Amygdala (tissue), 56 donors: Measurements from ENCODE around the gene ARHGEF11.

Experiments used
- DNase-seq, 56 donors: peaks; one replicate each; lab custom pipeline; 2025; lab: John Stamatoyannopoulos, UW

ARHGEF11 gene

DNA sequence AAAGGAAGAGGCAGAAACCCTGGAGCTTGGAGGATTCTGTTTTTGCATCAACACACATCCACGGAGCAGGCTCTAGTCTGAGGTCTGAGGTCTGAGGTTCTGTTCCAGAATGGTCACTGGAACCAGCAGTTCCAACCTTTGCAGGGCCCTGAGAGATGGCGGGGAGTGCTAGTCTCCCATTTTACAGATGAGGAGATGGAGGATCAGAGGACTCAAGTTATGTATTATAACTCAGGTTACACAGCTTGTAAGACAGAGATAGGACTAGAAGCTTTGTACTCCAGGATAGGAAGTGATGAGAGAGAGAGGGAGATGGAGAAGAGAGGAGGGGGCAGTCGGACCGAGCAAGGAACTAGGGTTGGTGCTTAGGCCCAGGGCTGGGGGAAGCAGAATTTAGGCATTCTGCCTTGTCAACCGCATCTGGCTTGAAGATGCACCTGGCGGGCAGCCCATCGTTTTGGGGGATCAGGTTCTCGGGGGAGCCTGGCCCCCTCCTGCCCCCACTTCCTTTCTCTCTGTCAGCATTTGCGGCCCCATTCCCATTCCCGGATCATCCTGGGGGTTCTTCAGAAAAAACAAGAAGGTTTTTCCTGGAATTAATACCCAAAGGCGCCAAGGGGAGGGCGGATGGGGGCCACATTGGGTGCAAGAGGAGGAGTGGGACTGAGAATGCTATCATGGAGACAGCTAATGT is 146.4 kb downstream of the ARHGEF11 start:
- DNase-seq = no peak

DNA sequence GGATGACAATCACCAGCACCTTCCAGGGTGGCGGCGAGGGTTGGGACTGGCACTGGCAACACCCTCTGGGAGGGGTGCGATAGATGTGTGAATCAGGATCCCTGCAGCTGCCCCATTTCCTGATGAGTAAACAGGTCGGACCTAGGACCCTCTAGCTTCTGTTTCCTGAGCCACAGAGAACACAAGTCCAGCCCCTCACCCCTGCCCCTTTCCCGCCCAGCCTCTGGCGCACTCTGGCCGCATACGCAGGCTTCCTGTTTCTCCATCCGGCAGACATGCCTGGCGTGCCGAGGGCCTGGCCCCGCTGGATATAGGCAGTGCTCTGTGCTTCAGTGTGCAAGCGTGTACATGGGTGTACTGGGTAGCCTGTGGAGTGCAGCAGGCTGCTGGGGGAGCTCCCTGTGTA is 147.4 kb downstream of the ARHGEF11 start:
- DNase-seq = no peak

- no peak for DNase-seq
Observed at GRCh38 chr1:156897078-156897825, 148.3 kb downstream of the ARHGEF11 start.

DNA sequence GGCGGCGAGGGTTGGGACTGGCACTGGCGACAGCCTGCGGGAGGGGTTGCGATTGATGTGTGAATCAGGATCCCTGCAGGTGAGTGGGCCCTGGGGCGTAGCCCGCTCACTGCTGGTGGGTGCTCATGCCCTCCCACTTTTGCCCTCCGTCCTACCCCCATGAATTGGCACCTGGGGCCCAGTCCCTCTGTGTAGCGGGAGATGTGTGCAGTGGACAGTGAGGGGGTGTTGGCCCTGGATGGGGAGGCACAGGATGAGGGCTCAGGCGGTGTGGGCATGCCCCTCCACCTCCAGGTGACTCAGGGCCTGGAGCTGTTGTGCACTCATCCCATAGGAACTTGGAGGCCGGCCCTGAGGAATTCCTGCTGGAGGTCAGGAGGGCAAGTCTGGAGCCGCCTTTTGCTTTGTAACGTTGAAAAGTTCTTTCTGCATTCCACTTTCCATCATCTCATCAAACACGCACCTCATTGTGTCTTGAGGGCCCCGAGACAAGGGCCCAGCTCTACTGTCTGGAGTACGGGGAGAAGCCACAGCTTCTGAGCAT is 149.0 kb downstream of the ARHGEF11 start:
- no peak for DNase-seq

DNA sequence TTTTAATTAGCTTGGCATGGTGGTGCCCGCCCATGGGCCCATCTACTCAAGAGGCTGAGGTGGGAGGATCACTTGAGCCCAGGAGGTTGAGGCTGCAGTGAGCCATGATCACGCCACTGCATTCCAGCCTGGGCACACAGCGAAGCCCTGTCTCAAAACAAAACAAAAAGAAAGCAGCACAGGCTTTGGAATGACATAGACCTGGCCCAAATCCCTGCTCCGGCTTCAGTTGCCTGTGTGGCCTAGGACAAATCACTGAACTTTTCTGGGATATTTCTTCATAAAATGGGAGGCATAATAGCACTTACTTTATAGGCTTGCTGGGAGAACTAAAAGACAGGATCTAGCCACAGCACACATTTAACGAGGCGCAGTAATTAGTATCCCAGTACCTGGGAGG is 149.6 kb downstream of the ARHGEF11 start:
- no peak for DNase-seq

GRCh38 chr1:156895455-156895812 is 150.1 kb downstream of the ARHGEF11 start:
- DNase-seq = no peak

GRCh38 chr1:156894711-156895454 is 150.7 kb downstream of the ARHGEF11 start:
- no peak for DNase-seq

GRCh38 chr1:156894001-156894400 is 151.5 kb downstream of the ARHGEF11 start:
- DNase-seq = no peak

DNA sequence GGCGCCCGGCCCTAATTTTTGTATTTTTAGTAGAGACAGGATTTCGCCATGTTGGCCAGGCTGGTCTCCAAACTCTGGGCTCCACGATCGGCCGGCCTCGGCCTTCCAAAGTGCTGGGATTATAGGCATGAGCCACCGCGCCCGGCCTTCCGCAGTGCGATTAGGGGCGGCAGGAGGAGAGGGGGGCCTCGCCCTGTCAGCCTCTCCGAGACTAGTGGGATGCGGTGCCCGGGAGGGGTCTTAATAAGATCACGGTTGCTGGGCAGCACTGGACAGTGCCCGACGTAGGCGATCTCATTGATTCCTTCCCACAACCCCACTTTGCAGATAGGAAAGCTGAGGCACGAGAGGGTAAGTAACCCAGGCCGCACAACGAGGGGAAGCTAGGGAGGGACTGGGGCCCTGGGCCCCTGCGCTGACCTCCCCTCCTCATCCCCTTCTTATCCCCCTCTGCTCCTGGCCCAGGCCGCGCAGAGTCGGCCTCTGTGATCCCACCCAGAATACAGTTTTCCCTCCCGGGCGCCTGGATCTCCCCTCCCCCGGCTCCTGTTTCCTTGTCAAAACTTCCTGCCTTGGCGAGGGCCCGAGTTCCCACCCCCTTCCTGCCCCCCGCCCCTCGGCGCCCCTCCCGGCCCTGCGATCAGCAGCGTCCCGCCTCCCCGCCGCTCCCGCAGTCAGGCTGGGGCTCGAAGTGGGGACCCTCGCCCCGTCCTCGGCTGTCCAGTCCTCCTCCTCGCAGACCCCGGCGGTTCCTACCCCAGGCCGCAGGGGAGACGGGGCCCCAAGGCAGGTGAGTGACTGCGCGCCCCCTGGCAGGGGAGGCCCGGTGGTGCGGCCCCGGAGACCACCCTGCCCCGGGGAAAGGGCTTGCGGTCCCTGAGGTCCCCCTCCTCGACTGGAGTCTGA is 152.2 kb downstream of the ARHGEF11 start, which contains the start of gene PEAR1:
Gene PEAR1 (plus strand): TSS at position 671 of the 906 bp plus-strand sequence. CDS start 10,209 bp downstream, outside the sequence.
- no peak for DNase-seq

GRCh38 chr1:156892190-156893047 is 153.1 kb downstream of the ARHGEF11 start:
- DNase-seq = peak in 52 of 56 donors; percentile 8 to 84 (median 42)

- DNase-seq = peak in 51 of 56 donors; percentile 9 to 86 (median 52)
Observed at GRCh38 chr1:156889802-156890580, 155.6 kb downstream of the ARHGEF11 start.

GRCh38 chr1:156887734-156888133 is 157.8 kb downstream of the ARHGEF11 start:
- no peak for DNase-seq

DNA sequence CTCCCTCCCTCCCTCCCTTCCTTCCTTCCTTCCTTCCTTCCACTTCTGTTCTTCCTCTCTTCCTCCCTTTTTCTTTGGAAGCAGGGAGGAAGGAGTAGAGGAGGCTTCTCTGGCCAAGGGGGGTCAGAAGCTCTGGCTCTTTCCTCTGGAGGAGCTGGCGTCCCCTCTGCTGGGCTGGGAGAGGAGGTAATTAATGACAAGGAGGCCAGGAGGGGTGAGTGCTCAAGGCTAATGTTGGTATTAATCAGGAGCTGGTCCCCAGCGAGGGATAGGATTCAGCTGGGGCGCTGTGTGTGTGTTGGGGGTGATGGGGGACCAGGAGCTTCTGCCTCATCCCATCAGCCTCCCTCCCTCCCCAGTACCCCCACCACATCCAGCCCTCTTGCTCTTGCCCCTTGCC is 158.2 kb downstream of the ARHGEF11 start:
- DNase-seq = no peak

- no peak for DNase-seq
Observed at GRCh38 chr1:156886583-156887281, 158.8 kb downstream of the ARHGEF11 start.

- no peak for DNase-seq
Observed at GRCh38 chr1:156885880-156886355, 159.6 kb downstream of the ARHGEF11 start.

GRCh38 chr1:156885314-156885713 is 160.2 kb downstream of the ARHGEF11 start:
- DNase-seq = no peak
